ENCODE results near the gene TPRN. TPM values are rescaled to one million over a fixed set of nuclear protein-coding genes. Genes with fewer than 3 reads are reported as not detected.

Gene TPRN
- total and polyA plus RNA-seq, 2 donors (not counting 3 experiments of a cell fraction or from before 2014, with no cell fraction given): 4.3 to 12.4 TPM

GRCh38 chr9:137171149-137171900 lies 29.2 kb downstream of the TPRN start:
- dilution Hi-C loops (cut with MboI; ENCODE audit: extremely low pct_ligation_motif_present, low sequenced_read_pairs): no loop called here

More at GRCh38 chr9:137171149-137171900, 29.2 kb downstream of the TPRN start:
- peaks cover 23 to 29% of the 10 kb centered on the region in 2 experiments for H3K27me3 ChIP-seq (ENCODE audit: control insufficient read depth in 2 of 2, insufficient read depth in 2 of 2, low read length in 2 of 2)
- H3K36me3 ChIP-seq (ENCODE audit: control insufficient read depth in 2 of 2, extremely low read depth in 1 of 2, insufficient read depth in 2 of 2, low read length in 2 of 2): no peaks in the 10 kb centered on the region
- POLR2A ChIA-PET: no interaction called here
- BruUV-seq (replicated peaks): no TSS peak
- CTCF ChIA-PET: interaction anchor here (1.1 to 1.2 kb wide), 2 partner anchors 8 to 65 kb away, joined by 3 to 4 read pairs; no protein-coding TSS in a partner anchor
- no peak for FAIRE-seq
- no peak overlapping the region for H3K4me2 ChIP-seq (ENCODE audit: insufficient read depth, low read length)
- H3K4me1 ChIP-seq (ENCODE audit: control insufficient read depth, extremely low read depth, insufficient read depth, low read length): no peaks in the 10 kb centered on the region
- TF ChIP-seq POLR2A (IDR thresholded peaks at IDR 0.05; ENCODE audit: low read depth, low read length) (no peak), GATA2 (IDR thresholded peaks at IDR 0.05; ENCODE audit: insufficient read depth, insufficient read length, low read depth, low read length) (no peak), JUN (IDR thresholded peaks at IDR 0.05; ENCODE audit: borderline replicate concordance, insufficient read depth, insufficient read length, low read depth) (no peak), MYC (IDR thresholded peaks at IDR 0.05; ENCODE audit: low read depth, low read length) (no peak), MAX (IDR thresholded peaks at IDR 0.05; ENCODE audit: insufficient read depth, insufficient read length) (no peak), CTCF (IDR thresholded peaks at IDR 0.05; ENCODE audit: extremely low read depth in 1 of 2, insufficient read depth in 1 of 2, low read depth in 1 of 2, low read length in 2 of 2) (no peak), EZH2 (IDR thresholded peaks at IDR 0.05; ENCODE audit: borderline replicate concordance, low read depth, low read length, severe bottlenecking) (no peak), FOS (IDR thresholded peaks at IDR 0.05; ENCODE audit: borderline replicate concordance, insufficient read depth, low read length) (no peak), POLR2AphosphoS5 (IDR thresholded peaks at IDR 0.05; ENCODE audit: insufficient read depth, low read depth, low read length) (no peak)
- no peak for DNase-seq (ENCODE audit: low read depth, low spot score)
- H4K20me1 ChIP-seq (replicated peaks; ENCODE audit: control insufficient read depth, extremely low read depth, insufficient read depth, low read length): no peaks in the 10 kb centered on the region
- H3K4me3 ChIP-seq (replicated peaks in 1 of 3; ENCODE audit: insufficient read depth in 1 of 3, low read depth in 1 of 3, low read length in 3 of 3): no peak overlapping the region
- H3K27ac ChIP-seq (ENCODE audit: insufficient read depth, low read depth, low read length): no peak overlapping the region
- no peaks in the 10 kb centered on the region for H3K9me1 ChIP-seq (replicated peaks; ENCODE audit: control insufficient read depth, extremely low read depth, insufficient read depth, low read length)
- no peak overlapping the region for H2AFZ ChIP-seq (ENCODE audit: low read depth, low read length)
- H3K9me3 ChIP-seq (replicated peaks; ENCODE audit: control insufficient read depth, insufficient read depth, low read length): no peaks in the 10 kb centered on the region
- no peak overlapping the region for H3K9ac ChIP-seq (replicated peaks; ENCODE audit: extremely low read depth, insufficient read depth, low read length)
- no peaks in the 10 kb centered on the region for H3K79me2 ChIP-seq (ENCODE audit: control insufficient read depth, insufficient read depth, low read length)
- intact Hi-C loops (cut with micrococcal nuclease): no loop called here
